Nephron progenitor cell (in vitro differentiated cells): ENCODE results near the gene ACADSB.

Source experiments
- DNase-seq: peaks from one replicate; pipeline ENCODE4 v3.0.0; 2021
- H3K27ac Mint-ChIP-seq: 2 replicates; pipeline ENCODE4 v1.8.0; 2021; ENCODE audit warnings: mild to moderate bottlenecking, moderate library complexity, mixed read lengths
- H3K27me3 Mint-ChIP-seq: 2 replicates; pipeline ENCODE4 v1.8.0; 2021; ENCODE audit warnings: mild to moderate bottlenecking, low read depth, mixed read lengths; ENCODE audit not compliant: poor library complexity
- H3K36me3 Mint-ChIP-seq: 2 replicates; pipeline ENCODE4 v1.8.0; 2021; ENCODE audit warnings: low read depth, mixed read lengths
- H3K4me1 Mint-ChIP-seq: 2 replicates; pipeline ENCODE4 v1.8.0; 2021; ENCODE audit warnings: mixed read lengths
- H3K4me3 Mint-ChIP-seq: 2 replicates; pipeline ENCODE4 v1.8.0; 2021; ENCODE audit warnings: mild to moderate bottlenecking, moderate library complexity, mixed read lengths
- H3K9me3 Mint-ChIP-seq: 2 replicates; pipeline ENCODE4 v1.8.0; 2021; ENCODE audit warnings: mild to moderate bottlenecking, moderate library complexity, mixed read lengths
- CTCF ChIP-seq: fragments of 200-600 bp; sonication (generic); IDR thresholded peaks from 2 replicates; pipeline ENCODE4 v1.5.0; 2021; ENCODE audit warnings: antibody characterized with exemption

ACADSB gene

GRCh38 chr10:123024540-123024939, 15.7 kb downstream of the ACADSB start:
- no peak for TF ChIP-seq CTCF
- no peaks in the 10 kb centered on the region for H3K9me3 Mint-ChIP-seq
- H3K27me3 Mint-ChIP-seq = peaks cover 6% of the 10 kb centered on the region
- H3K4me1 Mint-ChIP-seq = peaks cover 4% of the 10 kb centered on the region
- H3K27ac Mint-ChIP-seq = no peak overlapping the region
- no peak overlapping the region for H3K4me3 Mint-ChIP-seq
- no peak for DNase-seq
- H3K36me3 Mint-ChIP-seq = no peaks in the 10 kb centered on the region

GRCh38 chr10:123026302-123026701, 17.5 kb downstream of the ACADSB start:
- TF ChIP-seq CTCF = no peak
- no peak for DNase-seq
- Mint-ChIP-seq H3K4me3 (no peak overlapping the region), H3K9me3 (no peaks in the 10 kb centered on the region), H3K36me3 (no peaks in the 10 kb centered on the region), H3K4me1 (peaks cover 4% of the 10 kb centered on the region), H3K27me3 (peaks cover 3% of the 10 kb centered on the region), H3K27ac (no peak overlapping the region)

GRCh38 chr10:123027861-123028260, 19.1 kb downstream of the ACADSB start:
- H3K36me3 Mint-ChIP-seq = no peaks in the 10 kb centered on the region
- no peaks in the 10 kb centered on the region for H3K27me3 Mint-ChIP-seq
- no peak for TF ChIP-seq CTCF
- DNase-seq = no peak
- no peak overlapping the region for H3K27ac Mint-ChIP-seq
- H3K4me3 Mint-ChIP-seq = no peak overlapping the region
- H3K4me1 Mint-ChIP-seq = peaks cover 4% of the 10 kb centered on the region
- no peaks in the 10 kb centered on the region for H3K9me3 Mint-ChIP-seq

GRCh38 chr10:123031124-123031523, 22.3 kb downstream of the ACADSB start:
- Mint-ChIP-seq H3K27ac (no peak overlapping the region), H3K4me1 (no peaks in the 10 kb centered on the region), H3K27me3 (peaks cover 5% of the 10 kb centered on the region)

GRCh38 chr10:123034332-123034731, 25.5 kb downstream of the ACADSB start:
- H3K9me3 Mint-ChIP-seq = no peaks in the 10 kb centered on the region
- no peak overlapping the region for H3K27ac Mint-ChIP-seq
- H3K4me3 Mint-ChIP-seq = no peak overlapping the region
- H3K36me3 Mint-ChIP-seq = peaks cover 22% of the 10 kb centered on the region
- peaks cover 7% of the 10 kb centered on the region for H3K4me1 Mint-ChIP-seq
- H3K27me3 Mint-ChIP-seq = peaks cover 5% of the 10 kb centered on the region
- no peak for DNase-seq
- TF ChIP-seq CTCF = no peak

More at GRCh38 chr10:123031124-123031523, 22.3 kb downstream of the ACADSB start:
- H3K36me3 Mint-ChIP-seq = peaks cover 12% of the 10 kb centered on the region
- DNase-seq = no peak
- no peaks in the 10 kb centered on the region for H3K9me3 Mint-ChIP-seq
- H3K4me3 Mint-ChIP-seq = no peak overlapping the region
- no peak for TF ChIP-seq CTCF

- no peak for TF ChIP-seq CTCF
- Mint-ChIP-seq H3K4me1 (peaks cover 8% of the 10 kb centered on the region), H3K4me3 (no peak overlapping the region), H3K27me3 (peaks cover 5% of the 10 kb centered on the region), H3K27ac (no peak overlapping the region), H3K36me3 (peaks cover 22% of the 10 kb centered on the region), H3K9me3 (no peaks in the 10 kb centered on the region)
- DNase-seq = no peak
These were observed 26.8 kb downstream of the ACADSB start for GRCh38 chr10:123035467-123036086.
